Measurements from ENCODE around the gene HACL1. TPM values are rescaled to one million over a fixed set of nuclear protein-coding genes. Genes with fewer than 3 reads are reported as not detected.

Gene HACL1
- total RNA-seq, 1 donor from 2014 or later: 45.2 TPM

DNA sequence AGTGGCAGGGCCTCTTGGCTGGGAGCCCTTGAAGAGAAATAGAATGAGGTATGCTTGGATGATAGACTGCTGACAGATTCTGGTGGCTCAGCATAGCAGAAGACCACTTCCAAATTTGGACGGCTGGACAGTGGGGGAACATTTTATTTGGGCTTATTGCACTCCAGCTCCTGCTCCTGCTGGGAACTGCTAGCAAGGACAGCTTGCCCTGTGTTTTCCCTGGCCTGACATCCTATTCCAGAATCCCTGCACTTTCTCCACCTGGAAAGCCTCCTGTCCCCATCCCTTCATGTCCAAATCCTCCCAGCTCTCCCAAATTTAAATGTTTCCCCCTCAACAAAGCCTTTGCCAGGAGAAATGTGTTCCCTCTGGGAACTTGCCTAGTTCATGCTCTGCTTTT lies 70.0 kb downstream of the HACL1 start:
- DNase-seq (ENCODE audit: low spot score): no peak
- ATAC-seq: no peak

DNA sequence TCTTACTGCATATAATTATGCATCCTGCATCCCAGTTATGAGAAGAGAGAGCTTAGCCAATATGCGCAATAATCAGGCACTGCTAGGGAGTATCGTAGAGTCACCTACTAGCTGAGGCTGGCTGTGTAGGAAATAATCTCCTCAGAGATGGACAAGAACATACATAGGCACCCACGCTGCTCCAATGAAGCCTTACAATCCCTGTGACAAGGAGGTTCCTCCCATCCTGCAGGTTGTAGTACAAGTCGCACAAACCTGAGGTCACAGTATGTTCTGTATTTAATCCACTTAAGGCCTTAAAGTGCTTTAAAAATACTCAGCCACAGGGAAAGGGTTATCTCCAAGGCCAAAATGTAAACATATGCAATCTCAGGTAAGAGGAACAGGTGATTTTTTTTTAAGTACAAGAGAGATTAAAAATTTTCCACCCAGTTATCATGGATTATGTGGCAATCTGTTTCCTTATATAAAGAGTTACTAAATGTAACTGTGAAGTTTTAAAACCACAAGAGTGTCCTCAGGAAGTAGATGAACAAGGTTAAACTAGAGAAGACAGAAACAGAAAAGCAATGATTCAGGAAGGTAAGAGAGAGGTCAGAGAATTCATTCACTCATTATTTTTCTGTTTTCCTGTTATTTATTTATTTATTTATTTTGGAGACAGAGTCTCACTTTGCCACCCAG lies 72.4 kb downstream of the HACL1 start:
- ATAC-seq (no peak), DNase-seq (ENCODE audit: low spot score) (no peak)

DNA sequence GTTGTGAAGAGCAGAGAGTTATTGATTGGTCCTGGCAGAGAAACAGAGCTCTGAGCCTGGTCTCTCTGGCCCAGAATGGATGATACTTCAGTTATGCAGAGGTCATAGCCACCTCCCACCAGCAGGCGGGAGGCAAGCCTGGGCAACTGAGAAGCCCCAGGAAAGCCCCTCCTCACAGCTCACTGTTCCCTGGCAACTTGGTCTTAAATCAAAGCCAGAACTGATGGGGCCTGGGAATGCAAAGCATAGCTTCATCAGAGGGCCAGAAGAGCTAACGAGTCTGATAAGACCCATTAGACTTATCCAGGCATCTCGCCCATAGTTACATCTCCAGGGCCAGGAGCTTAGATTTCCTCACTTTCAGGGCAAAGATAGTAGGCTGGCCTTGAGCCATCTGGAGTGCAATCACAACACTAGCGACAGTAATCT lies 74.3 kb downstream of the HACL1 start:
- ATAC-seq (peak; percentile 92), DNase-seq (ENCODE audit: low spot score) (peak; percentile 65)

DNA sequence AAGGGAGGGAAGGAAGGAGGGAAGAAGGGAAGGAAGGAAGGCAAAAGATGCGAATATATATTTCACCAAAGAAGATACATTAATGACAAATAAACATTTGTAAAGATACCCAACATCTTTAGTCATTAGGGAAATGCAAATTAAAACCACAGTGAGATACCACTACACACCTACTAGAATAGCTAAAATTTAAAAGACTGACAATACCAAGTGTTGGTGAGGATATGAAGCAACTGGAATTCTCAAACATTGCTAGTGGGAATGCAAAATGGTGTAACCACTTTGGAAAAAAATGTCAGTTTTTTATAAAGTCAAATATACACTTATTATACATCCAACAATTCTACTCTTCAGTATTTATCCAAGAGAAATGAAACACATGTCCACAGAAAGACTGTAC lies 75.6 kb downstream of the HACL1 start:
- DNase-seq (ENCODE audit: low spot score): no peak
- ATAC-seq: no peak

DNA sequence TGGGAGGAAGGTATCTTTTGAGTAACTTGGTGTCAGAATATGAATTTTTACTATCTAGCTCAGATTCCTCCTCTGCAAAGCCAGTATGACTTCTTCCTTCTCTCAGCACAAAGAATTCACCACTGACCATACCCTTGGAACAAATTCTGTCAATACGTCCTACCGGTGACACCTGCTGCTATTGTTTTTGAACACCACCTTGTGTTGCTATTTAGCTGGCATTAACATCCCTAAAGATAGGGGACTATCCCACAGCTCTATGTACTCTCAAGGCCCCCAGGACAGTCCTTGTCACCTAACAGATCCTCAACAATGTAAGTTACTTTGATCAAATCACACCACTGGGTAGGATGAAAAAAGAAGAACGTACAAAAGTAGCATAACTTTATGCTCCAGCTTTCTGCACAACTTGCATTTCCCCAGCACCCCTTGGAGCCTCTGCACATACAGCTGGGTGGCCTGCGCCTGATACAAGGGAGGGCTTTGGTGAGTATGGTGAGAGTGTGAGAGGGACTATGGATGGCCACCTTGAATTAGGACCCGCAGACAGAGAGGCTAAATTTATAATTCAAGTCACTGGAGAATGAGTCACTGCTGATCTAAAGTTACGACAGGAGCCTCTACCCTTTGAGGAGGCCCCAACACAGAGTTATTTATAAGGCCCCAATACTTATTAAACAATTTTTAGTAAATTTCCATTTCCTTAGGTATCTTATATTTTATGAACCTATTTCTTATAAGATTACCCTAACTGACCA lies 77.5 kb downstream of the HACL1 start:
- DNase-seq (ENCODE audit: low spot score) (no peak), ATAC-seq (no peak)

GRCh38 chr3:15522016-15522415 lies 79.4 kb downstream of the HACL1 start:
- ATAC-seq (no peak), DNase-seq (ENCODE audit: low spot score) (no peak)

- no peak for ATAC-seq
These were observed 79.8 kb downstream of the HACL1 start, which contains the start of gene COLQ for GRCh38 chr3:15521573-15521965. COLQ (minus strand) TSS chr3:15521706; CDS start chr3:15521625, 81 bp downstream.

GRCh38 chr3:15520804-15521572 lies 80.4 kb downstream of the HACL1 start:
- ATAC-seq (no peak), DNase-seq (ENCODE audit: low spot score) (no peak)

More at GRCh38 chr3:15521573-15521965, 79.8 kb downstream of the HACL1 start, which contains the start of gene COLQ:
- DNase-seq (ENCODE audit: low spot score): no peak

- DNase-seq (ENCODE audit: low spot score) (no peak), ATAC-seq (no peak)
These were observed 81.2 kb downstream of the HACL1 start for GRCh38 chr3:15520185-15520584.

GRCh38 chr3:15519096-15519495 lies 82.3 kb downstream of the HACL1 start:
- peak; percentile 48 for DNase-seq (ENCODE audit: low spot score)
- peak; percentile 62 for ATAC-seq

DNA sequence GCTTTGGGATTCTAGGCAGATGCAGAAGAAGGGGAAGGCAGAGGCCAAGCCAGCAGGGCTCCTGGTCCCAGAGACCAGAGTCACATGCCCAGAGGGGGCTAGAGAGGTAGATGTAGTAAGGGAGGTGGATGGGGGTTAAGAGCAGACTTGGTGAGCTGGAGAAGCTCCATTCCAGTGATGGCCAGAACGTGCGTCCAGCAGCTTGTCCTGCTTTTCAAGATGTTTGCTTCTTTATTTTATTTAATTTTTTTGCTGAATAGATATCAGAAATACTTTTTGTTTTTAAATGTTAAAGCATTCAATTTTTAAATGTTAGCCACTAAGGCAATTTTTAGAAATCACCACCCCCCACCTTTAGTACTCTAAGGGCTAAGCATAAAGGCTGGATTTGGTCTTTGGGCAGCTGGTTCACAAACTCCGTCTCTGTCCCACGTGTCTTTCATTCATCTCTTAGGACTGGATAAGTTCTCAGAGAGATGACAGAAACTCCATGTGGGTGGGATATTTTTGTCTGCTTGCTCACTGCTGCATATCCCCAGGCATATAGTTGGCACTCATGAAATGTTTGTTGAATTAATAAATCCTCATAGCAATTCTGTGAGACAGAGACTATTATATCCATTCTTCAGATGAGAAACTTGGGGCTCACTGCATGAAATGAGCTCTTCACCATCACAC lies 86.6 kb downstream of the HACL1 start:
- ATAC-seq (no peak), DNase-seq (ENCODE audit: low spot score) (no peak)

GRCh38 chr3:15513810-15514662 lies 87.3 kb downstream of the HACL1 start:
- DNase-seq (ENCODE audit: low spot score): no peak
- ATAC-seq: peak; percentile 65

DNA sequence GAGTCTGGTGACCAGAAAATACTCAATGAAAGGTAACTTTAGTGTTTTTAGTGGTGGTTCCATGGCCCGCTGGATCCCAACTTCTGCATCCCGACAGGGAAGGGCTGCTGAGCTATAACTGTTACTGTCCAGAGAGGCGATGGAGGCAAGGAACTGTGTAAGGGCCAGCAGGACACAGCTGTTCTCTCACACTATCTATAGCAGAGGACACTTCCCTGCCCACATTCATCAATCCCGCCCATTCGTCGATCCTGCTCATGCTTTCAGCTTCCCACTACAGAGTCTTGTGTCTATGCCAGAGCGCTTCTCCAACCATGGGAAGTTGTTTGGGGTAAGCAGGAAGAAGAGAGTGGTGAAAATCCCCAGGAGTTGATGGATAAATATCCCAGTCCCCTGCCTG lies 88.3 kb downstream of the HACL1 start:
- ATAC-seq: no peak
- DNase-seq (ENCODE audit: low spot score): no peak

DNA sequence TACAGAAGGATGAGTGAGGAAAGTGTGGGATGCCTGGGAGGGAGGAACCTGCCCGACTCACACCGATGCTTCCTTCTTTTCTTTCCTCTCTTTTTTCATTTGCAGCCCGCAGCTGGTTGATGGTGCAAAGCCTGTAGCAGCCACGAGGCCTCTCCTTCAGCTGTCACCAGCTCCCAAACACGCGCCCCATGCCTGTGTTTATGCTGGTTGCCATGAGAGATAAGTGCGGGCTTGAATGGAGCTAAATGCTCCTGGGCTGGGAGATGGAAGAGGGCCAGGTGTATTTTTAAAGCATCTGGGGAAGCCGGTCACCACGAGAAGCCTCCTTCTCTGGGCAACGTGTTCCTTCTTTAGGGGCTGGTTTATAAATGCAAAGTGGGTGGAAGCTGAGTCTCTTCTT lies 89.2 kb downstream of the HACL1 start:
- ATAC-seq (no peak), DNase-seq (ENCODE audit: low spot score) (no peak)

DNA sequence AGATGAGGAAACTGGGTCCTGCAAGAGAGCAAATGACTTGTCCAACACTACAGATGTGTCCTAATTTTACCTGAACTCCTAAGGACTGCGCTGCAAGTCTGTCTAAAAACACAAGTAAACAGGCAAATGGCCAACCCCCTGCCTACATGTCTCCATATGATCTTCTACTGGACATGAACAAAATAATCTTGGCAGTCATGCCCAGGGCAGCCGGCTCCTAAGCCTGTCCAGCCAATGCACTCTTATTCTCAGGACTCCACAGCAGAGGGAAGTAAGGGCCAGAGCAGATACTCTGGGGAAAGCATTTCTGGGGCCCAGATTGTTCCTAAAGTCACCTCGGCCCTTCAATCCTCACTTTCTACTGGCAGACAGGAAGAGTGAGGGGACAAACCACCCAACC lies 90.2 kb downstream of the HACL1 start:
- DNase-seq (ENCODE audit: low spot score): no peak

More for the DNA sequence above, 90.2 kb downstream of the HACL1 start:
- no peak for ATAC-seq

Other genes with a start within 250 kb of the HACL1 start
- 4.7 TPM for gene METTL6, start 174.0 kb downstream of the HACL1 start, total RNA-seq
- gene EAF1, start 174.0 kb downstream of the HACL1 start, total RNA-seq: 11.6 TPM
- gene COLQ, start 79.9 kb downstream of the HACL1 start, total RNA-seq: 1.3 TPM
- 57.4 TPM for gene BTD, start 176 bp upstream of the HACL1 start, total RNA-seq
- 27.2 TPM for gene ANKRD28, start 196.4 kb upstream of the HACL1 start, total RNA-seq

Data from left lobe of liver (tissue), 2 donors.